NB4 (cell line): ENCODE measurements around the gene MGRN1.

Source experiments
- DNase-seq: peaks from one replicate; pipeline ENCODE4 v3.0.0; 2010; ENCODE audit warnings: low read depth
- H3K4me3 ChIP-seq: one replicate; pipeline ENCODE4 v1.5.1; 2011; ENCODE audit warnings: mild to moderate bottlenecking, low read depth, low read length, moderate library complexity
- MAX ChIP-seq: IDR thresholded peaks from 2 replicates; pipeline ENCODE4 v1.6.1; 2011; ENCODE audit warnings: low read depth, low read length
- MYC ChIP-seq: IDR thresholded peaks from 2 replicates; pipeline ENCODE4 v1.6.1; 2011; ENCODE audit warnings: low read depth, low read length
- POLR2A ChIP-seq: IDR thresholded peaks from 2 replicates; pipeline ENCODE4 v1.6.1; 2011; ENCODE audit warnings: mild to moderate bottlenecking; ENCODE audit not compliant: insufficient read length; ENCODE audit errors: extremely low read depth
- TF ChIP-seq, protein P1 (sequence below): IDR thresholded peaks from one replicate; pipeline ENCODE4 v1.5.1; 2012; ENCODE audit warnings: low read depth, low read length

The MGRN1 gene

DNA sequence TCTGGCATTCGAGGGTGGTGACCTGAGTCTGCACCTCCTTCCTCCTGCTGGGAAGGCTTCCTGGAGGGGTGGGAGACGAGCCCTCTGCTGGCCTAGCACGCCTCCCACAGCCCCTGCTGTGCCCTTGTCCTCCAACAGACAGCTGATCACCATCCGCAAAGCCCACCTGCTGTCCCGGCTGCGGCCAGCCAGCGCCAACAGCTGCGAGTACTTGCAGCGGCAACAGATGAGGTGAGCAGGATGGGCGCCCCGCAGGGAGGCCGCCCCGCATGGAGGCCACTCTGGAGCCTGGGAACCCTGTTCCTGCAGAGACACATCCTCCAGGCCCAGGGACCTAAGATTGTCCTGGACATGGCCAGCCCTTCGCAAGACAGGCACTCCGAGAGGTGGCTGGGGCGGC is 31.5 kb upstream of the MGRN1 start:
- no peak overlapping the region for H3K4me3 ChIP-seq
- DNase-seq: no peak
- TF ChIP-seq, protein P1, sequence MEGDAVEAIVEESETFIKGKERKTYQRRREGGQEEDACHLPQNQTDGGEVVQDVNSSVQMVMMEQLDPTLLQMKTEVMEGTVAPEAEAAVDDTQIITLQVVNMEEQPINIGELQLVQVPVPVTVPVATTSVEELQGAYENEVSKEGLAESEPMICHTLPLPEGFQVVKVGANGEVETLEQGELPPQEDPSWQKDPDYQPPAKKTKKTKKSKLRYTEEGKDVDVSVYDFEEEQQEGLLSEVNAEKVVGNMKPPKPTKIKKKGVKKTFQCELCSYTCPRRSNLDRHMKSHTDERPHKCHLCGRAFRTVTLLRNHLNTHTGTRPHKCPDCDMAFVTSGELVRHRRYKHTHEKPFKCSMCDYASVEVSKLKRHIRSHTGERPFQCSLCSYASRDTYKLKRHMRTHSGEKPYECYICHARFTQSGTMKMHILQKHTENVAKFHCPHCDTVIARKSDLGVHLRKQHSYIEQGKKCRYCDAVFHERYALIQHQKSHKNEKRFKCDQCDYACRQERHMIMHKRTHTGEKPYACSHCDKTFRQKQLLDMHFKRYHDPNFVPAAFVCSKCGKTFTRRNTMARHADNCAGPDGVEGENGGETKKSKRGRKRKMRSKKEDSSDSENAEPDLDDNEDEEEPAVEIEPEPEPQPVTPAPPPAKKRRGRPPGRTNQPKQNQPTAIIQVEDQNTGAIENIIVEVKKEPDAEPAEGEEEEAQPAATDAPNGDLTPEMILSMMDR: no peak
- TF ChIP-seq MAX: no peak
- no peak for TF ChIP-seq POLR2A

- DNase-seq: no peak
- TF ChIP-seq POLR2A: no peak
- TF ChIP-seq MAX: no peak
- no peak overlapping the region for H3K4me3 ChIP-seq
These were observed 29.9 kb upstream of the MGRN1 start for GRCh38 chr16:4594433-4595410.

DNA sequence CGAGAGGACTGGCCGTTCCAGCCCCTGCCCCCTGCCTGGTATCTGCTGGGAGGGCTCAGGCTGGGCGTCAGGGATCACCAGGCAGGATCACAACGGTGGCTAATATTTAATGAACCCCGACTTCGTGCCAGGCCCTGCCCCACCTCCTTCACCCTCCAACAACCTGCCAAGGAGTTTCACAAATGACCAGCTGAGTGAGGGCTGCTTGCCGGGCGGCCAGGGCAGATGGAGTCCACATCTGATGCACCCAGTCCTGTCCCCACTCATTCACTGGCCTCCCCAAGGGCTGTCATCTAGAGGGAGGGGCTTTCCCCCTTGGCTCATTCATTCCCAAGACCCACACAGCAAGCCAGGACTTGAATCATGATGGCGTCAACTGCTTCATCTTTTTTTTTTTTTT is 27.5 kb upstream of the MGRN1 start:
- H3K4me3 ChIP-seq: no peak overlapping the region
- TF ChIP-seq, protein P1: no peak
- TF ChIP-seq MAX: no peak
- no peak for TF ChIP-seq POLR2A
- TF ChIP-seq MYC: no peak
- DNase-seq: no peak

DNA sequence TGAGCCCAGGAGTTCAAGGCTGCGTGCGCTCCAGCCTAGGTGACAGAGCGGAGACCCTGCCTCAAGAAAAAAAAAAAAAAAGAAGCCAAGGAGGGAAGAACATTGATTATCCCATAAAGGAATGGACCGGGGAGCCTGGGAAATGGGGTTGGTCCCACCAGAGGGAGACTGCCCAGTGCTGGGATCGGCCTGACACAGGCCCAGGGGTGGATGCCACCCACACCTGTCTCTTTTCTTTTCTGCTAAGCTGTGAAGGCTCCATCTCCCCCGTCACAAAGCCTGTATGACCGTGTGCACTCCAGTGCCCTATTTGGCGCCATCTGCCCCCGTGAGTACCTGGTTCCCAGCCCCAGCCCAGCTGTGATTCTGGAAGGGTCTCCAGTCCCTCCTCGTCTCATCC is 25.6 kb upstream of the MGRN1 start:
- DNase-seq: no peak
- no peak overlapping the region for H3K4me3 ChIP-seq
- TF ChIP-seq MYC: no peak
- TF ChIP-seq POLR2A: no peak
- TF ChIP-seq, protein P1: no peak
- TF ChIP-seq MAX: no peak

- TF ChIP-seq POLR2A (no peak), MYC (no peak), MAX (no peak)
- TF ChIP-seq, protein P1: no peak
- DNase-seq: no peak
- H3K4me3 ChIP-seq: no peak overlapping the region
These were observed 25.1 kb upstream of the MGRN1 start for GRCh38 chr16:4599545-4599944.

DNA sequence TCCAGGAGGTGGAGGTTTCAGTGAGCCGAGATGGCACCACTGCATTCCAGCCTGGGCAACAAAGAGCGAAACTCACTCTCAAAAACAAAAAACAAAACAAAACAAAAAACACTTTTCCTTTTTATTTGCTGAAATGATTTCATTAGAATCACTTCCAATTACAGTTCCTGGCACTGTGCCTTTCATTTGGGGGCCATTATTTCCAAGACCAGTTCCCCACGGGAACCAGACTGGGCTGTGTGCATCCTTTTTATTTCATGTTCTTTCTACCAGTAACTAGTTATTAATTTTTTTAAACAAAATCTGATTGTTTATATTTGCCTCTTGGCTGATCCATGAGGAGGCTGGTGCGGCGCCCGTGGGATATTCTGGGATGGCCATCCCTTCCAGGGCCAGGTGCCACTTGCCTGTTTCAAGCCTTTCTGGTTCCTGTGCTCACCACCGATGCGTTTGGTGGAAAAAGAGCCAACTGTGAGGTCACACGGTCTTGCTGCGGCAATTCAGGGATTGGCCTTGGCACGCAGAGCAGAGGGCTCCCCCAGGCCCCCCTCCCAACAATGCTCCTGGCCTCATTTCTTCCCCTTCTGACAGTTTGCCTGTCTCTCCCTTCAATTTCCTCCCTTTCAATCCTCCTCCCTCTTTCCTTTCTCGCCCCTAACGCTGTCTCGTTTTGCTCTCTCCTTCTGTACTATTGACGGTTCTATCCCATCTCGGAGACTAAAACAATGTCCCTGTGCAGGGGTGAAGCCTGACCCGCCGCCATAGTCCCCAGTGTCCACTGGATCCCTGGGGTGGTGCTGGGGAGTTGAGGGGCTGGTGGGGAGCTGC is 23.4 kb upstream of the MGRN1 start:
- DNase-seq: no peak
- no peak overlapping the region for H3K4me3 ChIP-seq
- TF ChIP-seq, protein P1: no peak
- TF ChIP-seq POLR2A (no peak), MAX (no peak), MYC (no peak)
